HepG2 (cell line): ENCODE results near the gene NEDD8. TPM values are rescaled to one million over a fixed set of nuclear protein-coding genes. Genes with fewer than 3 reads are reported as not detected.

Experiments used
- ATRX ChIP-seq: sonication (generic); formaldehyde crosslinking; IDR thresholded peaks from 2 replicates; pipeline ENCODE4 v1.4.0; 2020; ENCODE audit warnings: missing genetic modification reagents, borderline replicate concordance
- CCDC6 ChIP-seq: sonication (generic); formaldehyde crosslinking; IDR thresholded peaks from 2 replicates; pipeline ENCODE4 v1.8.1; 2022; ENCODE audit warnings: mild to moderate bottlenecking, missing genetic modification reagents, moderate library complexity
- CENPT ChIP-seq: sonication (generic); formaldehyde crosslinking; IDR thresholded peaks from 2 replicates; pipeline ENCODE4 v1.8.0; 2022; ENCODE audit warnings: low read depth, mild to moderate bottlenecking, moderate library complexity, missing genetic modification reagents
- DPF2 ChIP-seq: sonication (generic); formaldehyde crosslinking; IDR thresholded peaks from 2 replicates; pipeline ENCODE4 v1.4.0; 2020; ENCODE audit warnings: mild to moderate bottlenecking, low read depth, missing genetic modification reagents, borderline replicate concordance
- ELF4 ChIP-seq: sonication (generic); formaldehyde crosslinking; IDR thresholded peaks from 2 replicates; pipeline ENCODE4 v1.5.0; 2020; ENCODE audit warnings: missing genetic modification reagents, mild to moderate bottlenecking, moderate library complexity, borderline replicate concordance
- GATA4 ChIP-seq: sonication (generic); IDR thresholded peaks from 2 replicates; pipeline ENCODE4 v1.6.1; 2016; ENCODE audit warnings: antibody characterized with exemption, low read depth, borderline replicate concordance
- HNRNPH1 ChIP-seq: fragments of 200-400 bp; formaldehyde crosslinking; optimal IDR thresholded peaks from 2 replicates; pipeline ENCODE3; 2017; ENCODE audit warnings: mild to moderate bottlenecking, low read depth, low read length
- ISL2 ChIP-seq: sonication (generic); formaldehyde crosslinking; IDR thresholded peaks from 2 replicates; pipeline ENCODE4 v1.5.0; 2020; ENCODE audit warnings: missing genetic modification reagents
- KLF15 ChIP-seq: sonication (generic); formaldehyde crosslinking; IDR thresholded peaks from 2 replicates; pipeline ENCODE4 v1.8.1; 2023; ENCODE audit warnings: borderline replicate concordance, mild to moderate bottlenecking, inconsistent platforms, missing genetic modification reagents, mixed read lengths
- MAFF ChIP-seq: IDR thresholded peaks from 2 replicates; pipeline ENCODE4 v1.6.1; 2011; ENCODE audit warnings: low read depth, low read length, improper control_type of control experiment
- MED8 ChIP-seq: sonication (generic); formaldehyde crosslinking; IDR thresholded peaks from 2 replicates; pipeline ENCODE4 v1.8.1; 2023; ENCODE audit warnings: mild to moderate bottlenecking, missing genetic modification reagents; ENCODE audit not compliant: insufficient replicate concordance
- NFIC ChIP-seq: IDR thresholded peaks from 2 replicates; pipeline ENCODE4 v1.6.1; 2012; ENCODE audit warnings: mild to moderate bottlenecking, low read length, inconsistent platforms
- PCBP2 ChIP-seq: fragments of 200-400 bp; formaldehyde crosslinking; optimal IDR thresholded peaks from 2 replicates; pipeline ENCODE3; 2018; ENCODE audit warnings: low read length, low read depth; ENCODE audit not compliant: poor library complexity, severe bottlenecking
- TARDBP ChIP-seq: sonication (generic); formaldehyde crosslinking; IDR thresholded peaks from 2 replicates; pipeline ENCODE4 v1.8.0; 2022; ENCODE audit warnings: mild to moderate bottlenecking, missing genetic modification reagents
- THAP11 ChIP-seq: IDR thresholded peaks from 2 replicates; pipeline ENCODE4 v1.6.1; 2016; ENCODE audit warnings: missing biosample characterization, missing genetic modification reagents
- ZFYVE20 ChIP-seq: sonication (generic); formaldehyde crosslinking; IDR thresholded peaks from 2 replicates; pipeline ENCODE4 v1.8.0; 2023; ENCODE audit warnings: low read depth, mild to moderate bottlenecking, moderate library complexity, missing genetic modification reagents, borderline replicate concordance
- ZNF251 ChIP-seq: sonication (generic); formaldehyde crosslinking; IDR thresholded peaks from 2 replicates; pipeline ENCODE4 v1.9.0; 2021; ENCODE audit warnings: mild to moderate bottlenecking, missing genetic modification reagents
- polyA plus RNA-seq, 8 experiments: library from polyadenylated mRNA; depleted of rRNA in 3 of 8; stranded (reverse) in 7 of 8; unstranded in 1 of 8; fragments of >200 nt; fragmentation: Illumina TruSeq in 4 of 8; extraction: Trizol in 4 of 8; gene quantifications; 2 replicates each; pipeline versions ENCODE4 v1.2.1 to v1.2.3, GENCODE V29; 2011 to 2016; ENCODE audit warnings: low read depth in 4 of 8, missing spikeins in 1 of 8, mixed read lengths in 1 of 8; ENCODE audit not compliant: insufficient read depth in 1 of 8
- total RNA-seq, 5 experiments: library from RNA; depleted of rRNA; stranded (reverse); fragments of >200 nt; fragmentation: Illumina TruSeq; extraction: Trizol; gene quantifications; 2 replicates each; pipeline ENCODE4 v1.2.3, GENCODE V29; 2016; ENCODE audit warnings: low read depth in 1 of 5
- TF ChIP-seq, protein P1 (sequence below), 2 experiments: sonication (generic) in 1 of 2; formaldehyde crosslinking in 1 of 2; IDR thresholded peaks; 2 replicates each; pipeline versions ENCODE4 v1.6.1 to v1.9.0; 2014 to 2022; ENCODE audit warnings: antibody characterized with exemption in 1 of 2, borderline replicate concordance in 1 of 2, inconsistent platforms in 1 of 2, low read depth in 1 of 2, missing genetic modification reagents in 1 of 2
- TF ChIP-seq, protein P2 (sequence below): sonication (generic); formaldehyde crosslinking; IDR thresholded peaks from 2 replicates; pipeline ENCODE4 v1.8.0; 2022; ENCODE audit warnings: missing genetic modification reagents, mild to moderate bottlenecking, inconsistent platforms, borderline replicate concordance
- TF ChIP-seq, protein P3 (sequence below): sonication (generic); formaldehyde crosslinking; IDR thresholded peaks from 2 replicates; pipeline ENCODE4 v1.5.1; 2020; ENCODE audit warnings: mild to moderate bottlenecking, missing genetic modification reagents, moderate library complexity

Gene NEDD8
- total and polyA plus RNA-seq, 2 of the 13 experiments (the other 11 are each of a cell fraction or from before 2014, with no cell fraction given): 535 to 713 TPM

DNA sequence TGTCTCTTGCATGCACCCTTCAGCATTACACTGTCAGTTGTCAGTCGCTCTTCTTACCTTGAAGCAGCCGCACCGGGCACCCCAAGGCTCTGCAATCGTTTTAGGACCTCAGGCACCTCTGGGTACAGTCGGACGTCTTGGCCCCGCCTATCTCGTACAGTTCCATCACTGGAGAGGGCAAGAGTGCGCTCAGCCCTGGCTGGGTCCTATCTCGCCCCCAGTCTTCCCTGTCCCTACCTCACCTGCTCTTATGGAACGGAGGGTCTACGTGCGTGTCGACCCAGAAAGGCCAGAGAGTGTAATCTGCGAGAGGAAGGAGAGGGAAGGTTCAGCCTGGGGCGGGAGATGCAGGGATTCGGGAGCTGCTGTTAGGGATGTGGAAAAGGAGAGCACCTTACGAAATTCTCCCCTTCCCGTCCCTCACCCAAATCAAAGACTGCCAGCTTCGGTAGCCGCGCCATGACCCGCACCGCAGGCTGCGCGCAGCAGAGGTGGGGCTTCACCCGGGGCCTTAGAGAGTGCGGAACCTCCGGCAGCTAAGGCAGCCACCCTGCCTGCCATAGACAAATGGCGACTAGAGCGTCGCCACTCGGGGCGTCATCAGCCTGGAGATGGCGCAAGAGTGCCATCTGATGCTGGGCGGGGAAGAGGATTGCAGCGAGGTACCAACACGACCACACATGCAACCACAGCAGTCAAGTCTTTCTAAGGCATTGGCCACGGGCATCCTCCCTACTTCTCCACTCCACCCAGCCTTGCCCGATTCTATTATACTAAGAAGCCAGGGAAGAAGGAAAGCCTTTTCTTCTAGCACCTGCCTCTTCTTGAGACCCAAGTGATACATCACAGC is 16.4 kb downstream of the NEDD8 start, which contains the start of gene MDP1 (continued):
- TF ChIP-seq GATA4 (peak; percentile 88; the same call in 1 of the 2 replicates), ATRX (CRISPR knock-in tag) (0 out of 2 replicates have a peak, but pooled peaks have one; percentile 44), KLF15 (CRISPR knock-in tag) (peak; percentile 54; the same call in 1 of the 2 replicates), ZFYVE20 (CRISPR knock-in tag) (peak; percentile 79; the same call in 1 of the 2 replicates), MAFF (no peak), ISL2 (CRISPR knock-in tag) (peak; percentile 88), NFIC (no peak), CENPT (CRISPR knock-in tag) (peak; percentile 95), PCBP2 (no peak), ELF4 (CRISPR knock-in tag) (no peak), DPF2 (CRISPR knock-in tag) (no peak), HNRNPH1 (peak; percentile 72), CCDC6 (no peak), TARDBP (CRISPR knock-in tag) (peak; percentile 100), ZNF251 (peak; percentile 71), THAP11 (CRISPR knock-in tag) (peak; percentile 96), MED8 (CRISPR knock-in tag) (peak; percentile 94)
- TF ChIP-seq, protein P1, sequence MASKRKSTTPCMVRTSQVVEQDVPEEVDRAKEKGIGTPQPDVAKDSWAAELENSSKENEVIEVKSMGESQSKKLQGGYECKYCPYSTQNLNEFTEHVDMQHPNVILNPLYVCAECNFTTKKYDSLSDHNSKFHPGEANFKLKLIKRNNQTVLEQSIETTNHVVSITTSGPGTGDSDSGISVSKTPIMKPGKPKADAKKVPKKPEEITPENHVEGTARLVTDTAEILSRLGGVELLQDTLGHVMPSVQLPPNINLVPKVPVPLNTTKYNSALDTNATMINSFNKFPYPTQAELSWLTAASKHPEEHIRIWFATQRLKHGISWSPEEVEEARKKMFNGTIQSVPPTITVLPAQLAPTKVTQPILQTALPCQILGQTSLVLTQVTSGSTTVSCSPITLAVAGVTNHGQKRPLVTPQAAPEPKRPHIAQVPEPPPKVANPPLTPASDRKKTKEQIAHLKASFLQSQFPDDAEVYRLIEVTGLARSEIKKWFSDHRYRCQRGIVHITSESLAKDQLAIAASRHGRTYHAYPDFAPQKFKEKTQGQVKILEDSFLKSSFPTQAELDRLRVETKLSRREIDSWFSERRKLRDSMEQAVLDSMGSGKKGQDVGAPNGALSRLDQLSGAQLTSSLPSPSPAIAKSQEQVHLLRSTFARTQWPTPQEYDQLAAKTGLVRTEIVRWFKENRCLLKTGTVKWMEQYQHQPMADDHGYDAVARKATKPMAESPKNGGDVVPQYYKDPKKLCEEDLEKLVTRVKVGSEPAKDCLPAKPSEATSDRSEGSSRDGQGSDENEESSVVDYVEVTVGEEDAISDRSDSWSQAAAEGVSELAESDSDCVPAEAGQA (IDR thresholded peaks at IDR 0.05; ENCODE audit: low read depth): peak; percentile 95
- TF ChIP-seq, protein P1 (CRISPR knock-in tag; IDR thresholded peaks at IDR 0.05; ENCODE audit: borderline replicate concordance): no peak
- TF ChIP-seq, protein P2, sequence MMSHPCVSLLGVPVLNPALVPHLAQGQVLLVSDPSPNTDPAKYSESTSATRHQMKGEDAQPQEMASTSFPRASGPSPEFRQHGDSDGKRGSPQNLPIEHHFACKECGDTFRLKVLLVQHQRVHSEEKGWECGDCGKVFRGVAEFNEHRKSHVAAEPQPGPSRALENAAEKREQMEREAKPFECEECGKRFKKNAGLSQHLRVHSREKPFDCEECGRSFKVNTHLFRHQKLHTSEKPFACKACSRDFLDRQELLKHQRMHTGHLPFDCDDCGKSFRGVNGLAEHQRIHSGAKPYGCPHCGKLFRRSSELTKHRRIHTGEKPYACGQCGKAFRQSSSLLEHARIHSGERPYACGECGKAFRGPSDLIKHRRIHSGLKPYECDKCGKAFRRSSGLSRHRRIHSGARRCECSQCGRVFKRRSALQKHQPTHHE: peak; percentile 97
- TF ChIP-seq, protein P3, sequence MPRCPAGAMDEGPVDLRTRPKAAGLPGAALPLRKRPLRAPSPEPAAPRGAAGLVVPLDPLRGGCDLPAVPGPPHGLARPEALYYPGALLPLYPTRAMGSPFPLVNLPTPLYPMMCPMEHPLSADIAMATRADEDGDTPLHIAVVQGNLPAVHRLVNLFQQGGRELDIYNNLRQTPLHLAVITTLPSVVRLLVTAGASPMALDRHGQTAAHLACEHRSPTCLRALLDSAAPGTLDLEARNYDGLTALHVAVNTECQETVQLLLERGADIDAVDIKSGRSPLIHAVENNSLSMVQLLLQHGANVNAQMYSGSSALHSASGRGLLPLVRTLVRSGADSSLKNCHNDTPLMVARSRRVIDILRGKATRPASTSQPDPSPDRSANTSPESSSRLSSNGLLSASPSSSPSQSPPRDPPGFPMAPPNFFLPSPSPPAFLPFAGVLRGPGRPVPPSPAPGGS (CRISPR knock-in tag): no peak
